ENCODE data around the gene MYBBP1A.

The MYBBP1A gene

GRCh38 chr17:4534515-4534914 lies 20.7 kb downstream of the MYBBP1A start:
- H2AK5ac ChIP-seq (ENCODE audit: low read length, severe bottlenecking) = no peak overlapping the region
- no peak overlapping the region for H3K4me2 ChIP-seq (ENCODE audit: low read length, poor library complexity, severe bottlenecking)
- H3K9ac ChIP-seq (ENCODE audit: low read length) = no peak overlapping the region
- no peaks in the 10 kb centered on the region for H3K79me1 ChIP-seq (replicated peaks; ENCODE audit: low read length, poor library complexity, severe bottlenecking)
- H3K23ac ChIP-seq (ENCODE audit: low read length in 2 of 2) = no peak overlapping the region
- WGBS = 85% methylated on average over 16 of the region's 17 CpGs
- H3K4ac ChIP-seq (ENCODE audit: low read depth in 1 of 2, low read length in 2 of 2) = no peak overlapping the region
- no peak overlapping the region for H3K4me3 ChIP-seq (ENCODE audit: insufficient read depth in 1 of 2, low read depth in 1 of 2, low read length in 2 of 2)
- H3K4me1 ChIP-seq (ENCODE audit: control insufficient read depth, insufficient read depth, low read depth, low read length) = peaks cover 20% of the 10 kb centered on the region
- H3K36me3 ChIP-seq (ENCODE audit: control insufficient read depth in 1 of 2, insufficient read depth in 2 of 2, low read depth in 1 of 2, low read length in 2 of 2) = peaks cover 9 to 64% of the 10 kb centered on the region in 2 experiments
- H2BK5ac ChIP-seq (ENCODE audit: low read depth, low read length, poor library complexity, severe bottlenecking) = no peak overlapping the region
- no peaks in the 10 kb centered on the region for H3K9me3 ChIP-seq (ENCODE audit: control insufficient read depth, low read length)
- no peak overlapping the region for H2AFZ ChIP-seq (ENCODE audit: low read depth, low read length)
- no peak for DNase-seq
- H3K18ac ChIP-seq (ENCODE audit: low read depth in 1 of 2, low read length in 2 of 2) = no peak overlapping the region
- no peak overlapping the region for H4K91ac ChIP-seq (ENCODE audit: low read length)
- no peak overlapping the region for H2BK15ac ChIP-seq (ENCODE audit: low read depth, poor library complexity, severe bottlenecking)
- no peak overlapping the region for H4K8ac ChIP-seq (ENCODE audit: low read length)
- H3K14ac ChIP-seq (ENCODE audit: low read length in 2 of 2) = no peak overlapping the region
- H3K27me3 ChIP-seq (ENCODE audit: control insufficient read depth in 1 of 2, insufficient read depth in 1 of 2, low read length in 2 of 2) = peaks cover 0 to 15% of the 10 kb centered on the region in 2 experiments
- no peak overlapping the region for H2BK12ac ChIP-seq (ENCODE audit: low read length in 2 of 2)
- H2BK120ac ChIP-seq (ENCODE audit: low read depth, low read length) = no peak overlapping the region
- H3K27ac ChIP-seq (ENCODE audit: low read length, poor library complexity, severe bottlenecking) = no peak overlapping the region

DNA sequence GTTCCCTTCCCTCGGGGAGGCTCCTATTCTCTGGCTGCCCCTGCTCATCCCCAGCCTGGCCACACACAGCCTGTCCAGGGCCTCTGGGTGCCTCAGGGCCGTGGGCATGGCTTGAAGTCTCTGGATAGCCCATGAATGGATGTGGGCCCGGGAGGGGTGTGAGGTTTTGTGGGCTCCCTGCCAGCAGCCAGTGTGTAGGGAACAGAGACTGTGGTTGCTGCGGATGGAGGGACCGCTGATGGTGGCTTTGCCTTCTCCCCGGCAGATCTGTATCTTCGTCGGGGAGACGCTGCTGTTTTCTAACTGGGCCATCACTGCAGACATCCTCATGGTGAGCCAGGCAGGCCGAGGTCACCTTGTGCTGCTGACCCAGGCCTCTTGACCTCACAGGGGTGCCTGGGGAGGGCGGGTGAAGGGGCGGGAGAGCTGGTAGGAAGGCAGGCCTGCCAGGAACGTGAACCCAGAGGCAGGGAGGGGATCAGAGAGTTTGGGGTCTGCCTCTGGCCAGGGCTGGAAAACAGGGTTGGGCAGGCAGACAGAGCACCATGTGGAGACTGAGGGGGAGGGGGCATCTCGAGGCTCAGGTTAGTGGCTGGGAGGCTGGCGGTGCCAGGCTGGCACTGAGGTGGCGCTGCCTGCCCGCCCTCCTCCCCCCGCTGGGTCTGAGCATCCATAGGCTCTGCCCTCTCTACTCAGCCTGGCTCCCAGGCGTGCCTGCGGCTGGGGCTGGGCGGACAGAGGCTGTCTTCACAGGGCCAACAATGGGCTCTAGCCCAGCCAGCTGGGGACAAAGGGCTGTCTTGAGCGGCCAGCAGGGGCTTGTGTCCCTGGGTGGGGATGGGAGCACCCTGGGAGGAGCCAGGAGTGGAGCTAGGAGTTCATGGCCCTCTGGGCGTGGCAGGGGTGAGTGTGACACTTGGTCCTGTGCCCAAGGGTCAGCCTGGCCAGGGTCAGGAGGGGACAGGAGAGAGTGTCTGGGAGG lies 21.4 kb downstream of the MYBBP1A start:
- Histone ChIP-seq H3K4me1 (ENCODE audit: control insufficient read depth, insufficient read depth, low read depth, low read length) (peaks cover 20% of the 10 kb centered on the region), H2AFZ (ENCODE audit: low read depth, low read length) (no peak overlapping the region), H3K36me3 (ENCODE audit: control insufficient read depth in 1 of 2, insufficient read depth in 2 of 2, low read depth in 1 of 2, low read length in 2 of 2) (peaks cover 2 to 57% of the 10 kb centered on the region in 2 experiments), H4K91ac (ENCODE audit: low read length) (peak overlapping the region; percentile 29), H4K8ac (ENCODE audit: low read length) (no peak overlapping the region), H2BK5ac (ENCODE audit: low read depth, low read length, poor library complexity, severe bottlenecking) (no peak overlapping the region), H2BK15ac (ENCODE audit: low read depth, poor library complexity, severe bottlenecking) (no peak overlapping the region), H3K23ac (ENCODE audit: low read length in 2 of 2) (no peak overlapping the region), H3K4ac (ENCODE audit: low read depth in 1 of 2, low read length in 2 of 2) (no peak overlapping the region), H3K27me3 (ENCODE audit: control insufficient read depth in 1 of 2, insufficient read depth in 1 of 2, low read length in 2 of 2) (peaks cover 0 to 15% of the 10 kb centered on the region in 2 experiments), H3K9me3 (ENCODE audit: control insufficient read depth, low read length) (no peaks in the 10 kb centered on the region), H3K27ac (ENCODE audit: low read length, poor library complexity, severe bottlenecking) (no peak overlapping the region), H2AK5ac (ENCODE audit: low read length, severe bottlenecking) (no peak overlapping the region), H3K4me3 (ENCODE audit: insufficient read depth in 1 of 2, low read depth in 1 of 2, low read length in 2 of 2) (no peak overlapping the region), H3K18ac (ENCODE audit: low read depth in 1 of 2, low read length in 2 of 2) (no peak overlapping the region), H2BK120ac (ENCODE audit: low read depth, low read length) (no peak overlapping the region), H3K4me2 (ENCODE audit: low read length, poor library complexity, severe bottlenecking) (no peak overlapping the region), H3K79me1 (replicated peaks; ENCODE audit: low read length, poor library complexity, severe bottlenecking) (no peaks in the 10 kb centered on the region), H2BK12ac (ENCODE audit: low read length in 2 of 2) (no peak overlapping the region), H3K9ac (ENCODE audit: low read length) (no peak overlapping the region), H3K14ac (ENCODE audit: low read length in 2 of 2) (peak overlapping the region in 1 of 2 experiments; percentile 26)
- WGBS = 81% methylated on average over 23 of the region's 23 CpGs
- no peak for DNase-seq

GRCh38 chr17:4532860-4533522 lies 22.2 kb downstream of the MYBBP1A start:
- no peak overlapping the region for H2BK5ac ChIP-seq (ENCODE audit: low read depth, low read length, poor library complexity, severe bottlenecking)
- 88% methylated on average over 33 of the region's 33 CpGs for WGBS
- no peak for DNase-seq

More at GRCh38 chr17:4532860-4533522, 22.2 kb downstream of the MYBBP1A start:
- Histone ChIP-seq H4K91ac (ENCODE audit: low read length) (no peak overlapping the region), H3K18ac (ENCODE audit: low read depth in 1 of 2, low read length in 2 of 2) (no peak overlapping the region), H3K27ac (ENCODE audit: low read length, poor library complexity, severe bottlenecking) (no peak overlapping the region), H3K4me2 (ENCODE audit: low read length, poor library complexity, severe bottlenecking) (no peak overlapping the region), H3K79me1 (replicated peaks; ENCODE audit: low read length, poor library complexity, severe bottlenecking) (no peaks in the 10 kb centered on the region), H3K4me3 (ENCODE audit: insufficient read depth in 1 of 2, low read depth in 1 of 2, low read length in 2 of 2) (no peak overlapping the region), H2BK12ac (ENCODE audit: low read length in 2 of 2) (no peak overlapping the region), H3K9me3 (ENCODE audit: control insufficient read depth, low read length) (no peaks in the 10 kb centered on the region), H3K23ac (ENCODE audit: low read length in 2 of 2) (no peak overlapping the region), H3K4ac (ENCODE audit: low read depth in 1 of 2, low read length in 2 of 2) (no peak overlapping the region), H3K36me3 (ENCODE audit: control insufficient read depth in 1 of 2, insufficient read depth in 2 of 2, low read depth in 1 of 2, low read length in 2 of 2) (peaks cover 0 to 49% of the 10 kb centered on the region in 2 experiments), H2AK5ac (ENCODE audit: low read length, severe bottlenecking) (no peak overlapping the region), H2BK15ac (ENCODE audit: low read depth, poor library complexity, severe bottlenecking) (no peak overlapping the region), H3K14ac (ENCODE audit: low read length in 2 of 2) (peak overlapping the region in 1 of 2 experiments; percentile 26), H3K4me1 (ENCODE audit: control insufficient read depth, insufficient read depth, low read depth, low read length) (peaks cover 20% of the 10 kb centered on the region), H3K9ac (ENCODE audit: low read length) (no peak overlapping the region), H4K8ac (ENCODE audit: low read length) (no peak overlapping the region), H2AFZ (ENCODE audit: low read depth, low read length) (no peak overlapping the region), H3K27me3 (ENCODE audit: control insufficient read depth in 1 of 2, insufficient read depth in 1 of 2, low read length in 2 of 2) (peaks cover 0 to 18% of the 10 kb centered on the region in 2 experiments), H2BK120ac (ENCODE audit: low read depth, low read length) (no peak overlapping the region)
